ENCODE results near the gene TLR10.

DNA sequence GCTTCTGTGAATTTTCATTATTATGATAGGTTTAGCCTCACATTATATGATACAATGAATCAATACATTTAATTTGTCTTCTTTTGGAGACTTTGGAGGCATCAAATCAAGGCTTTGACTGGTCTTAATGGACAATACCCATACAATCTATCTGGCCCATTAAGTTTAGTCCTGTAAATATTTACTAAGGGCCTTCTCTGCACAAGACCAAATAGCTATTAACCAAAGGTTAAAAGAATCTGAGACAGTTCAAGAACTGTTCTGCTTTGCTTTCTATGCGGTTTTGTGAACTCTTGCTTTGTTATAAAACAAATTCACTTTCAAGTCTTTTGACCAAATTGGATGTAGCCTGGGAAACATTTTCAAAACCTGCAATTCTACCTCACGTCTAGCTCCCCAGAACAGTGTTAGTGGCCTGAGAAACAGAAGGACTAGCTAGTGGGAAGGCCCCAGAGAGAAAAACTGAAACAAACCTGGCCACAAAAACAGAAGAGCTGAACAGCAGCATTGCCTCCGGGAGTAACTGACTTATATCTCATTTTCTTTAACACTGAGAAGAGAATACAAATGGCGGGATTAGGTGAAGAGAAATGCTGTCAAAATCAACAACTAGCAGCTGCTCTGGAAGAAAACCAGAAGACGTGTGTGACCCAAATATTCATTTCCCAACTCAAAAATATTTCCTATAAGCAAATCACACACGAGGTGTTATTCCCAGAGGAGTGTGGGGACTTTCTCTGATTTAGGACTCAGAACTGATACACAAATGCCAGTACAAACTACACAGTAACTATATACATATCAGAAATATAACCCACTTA is 21.3 kb upstream of the TLR10 start:
- TF ChIP-seq, protein P1, sequence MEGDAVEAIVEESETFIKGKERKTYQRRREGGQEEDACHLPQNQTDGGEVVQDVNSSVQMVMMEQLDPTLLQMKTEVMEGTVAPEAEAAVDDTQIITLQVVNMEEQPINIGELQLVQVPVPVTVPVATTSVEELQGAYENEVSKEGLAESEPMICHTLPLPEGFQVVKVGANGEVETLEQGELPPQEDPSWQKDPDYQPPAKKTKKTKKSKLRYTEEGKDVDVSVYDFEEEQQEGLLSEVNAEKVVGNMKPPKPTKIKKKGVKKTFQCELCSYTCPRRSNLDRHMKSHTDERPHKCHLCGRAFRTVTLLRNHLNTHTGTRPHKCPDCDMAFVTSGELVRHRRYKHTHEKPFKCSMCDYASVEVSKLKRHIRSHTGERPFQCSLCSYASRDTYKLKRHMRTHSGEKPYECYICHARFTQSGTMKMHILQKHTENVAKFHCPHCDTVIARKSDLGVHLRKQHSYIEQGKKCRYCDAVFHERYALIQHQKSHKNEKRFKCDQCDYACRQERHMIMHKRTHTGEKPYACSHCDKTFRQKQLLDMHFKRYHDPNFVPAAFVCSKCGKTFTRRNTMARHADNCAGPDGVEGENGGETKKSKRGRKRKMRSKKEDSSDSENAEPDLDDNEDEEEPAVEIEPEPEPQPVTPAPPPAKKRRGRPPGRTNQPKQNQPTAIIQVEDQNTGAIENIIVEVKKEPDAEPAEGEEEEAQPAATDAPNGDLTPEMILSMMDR (IDR thresholded peaks at IDR 0.05; ENCODE audit: low read depth, low read length): no peak
- no peak for TF ChIP-seq EZH2phosphoT487 (IDR thresholded peaks at IDR 0.05; ENCODE audit: low read depth)

All from OCI-LY3 (cell line).